WTC11 (cell line): ENCODE data around the gene CTDSPL.

Experiments
- MAX ChIP-seq: sonication (generic); formaldehyde crosslinking; IDR thresholded peaks from 2 replicates; pipeline ENCODE4 v1.8.0; 2022; ENCODE audit warnings: mild to moderate bottlenecking, missing genetic modification reagents
- PRDM15 ChIP-seq: sonication (generic); formaldehyde crosslinking; IDR thresholded peaks from 2 replicates; pipeline ENCODE4 v1.8.0; 2022; ENCODE audit warnings: missing genetic modification reagents
- ZNF281 ChIP-seq: sonication (generic); formaldehyde crosslinking; IDR thresholded peaks from 2 replicates; pipeline ENCODE4 v1.8.0; 2023; ENCODE audit warnings: mild to moderate bottlenecking, missing genetic modification reagents

GRCh38 chr3:38020342-38020726, 158.7 kb downstream of the CTDSPL start:
- TF ChIP-seq PRDM15 (CRISPR knock-in tag) = no peak
- TF ChIP-seq MAX = no peak
- TF ChIP-seq ZNF281 (CRISPR knock-in tag) = no peak
